GM18873 (cell line): ENCODE measurements around the gene ANK3.

Experiments used
- ATAC-seq: cut with Tn5 transposase; IDR thresholded peaks from one replicate; pipeline ENCODE4 v1.9.1; 2021; ENCODE audit warnings: mild to moderate bottlenecking, moderate library complexity, moderate number of reproducible peaks; ENCODE audit not compliant: unreplicated experiment, low FRiP score

ANK3 gene

DNA sequence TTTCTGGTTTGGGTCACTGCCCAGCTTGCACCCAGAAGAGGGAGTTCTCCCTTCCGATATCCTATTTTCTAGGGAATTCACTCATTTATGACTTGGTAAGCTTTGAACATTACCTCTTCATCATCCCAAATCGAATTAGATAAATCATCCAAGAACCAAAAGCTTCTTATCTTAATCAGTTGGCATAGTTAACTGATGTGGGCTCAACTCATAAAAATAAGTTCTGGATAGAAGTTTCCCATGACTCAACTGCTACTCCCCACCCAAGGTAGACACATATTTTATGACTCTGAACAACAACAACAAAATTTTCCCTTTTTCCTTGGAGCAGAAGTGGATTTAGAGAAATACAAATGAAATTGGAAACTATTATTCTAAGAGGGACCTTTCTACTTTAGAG lies 380.4 kb downstream of the ANK3 start:
- ATAC-seq, result no peak

DNA sequence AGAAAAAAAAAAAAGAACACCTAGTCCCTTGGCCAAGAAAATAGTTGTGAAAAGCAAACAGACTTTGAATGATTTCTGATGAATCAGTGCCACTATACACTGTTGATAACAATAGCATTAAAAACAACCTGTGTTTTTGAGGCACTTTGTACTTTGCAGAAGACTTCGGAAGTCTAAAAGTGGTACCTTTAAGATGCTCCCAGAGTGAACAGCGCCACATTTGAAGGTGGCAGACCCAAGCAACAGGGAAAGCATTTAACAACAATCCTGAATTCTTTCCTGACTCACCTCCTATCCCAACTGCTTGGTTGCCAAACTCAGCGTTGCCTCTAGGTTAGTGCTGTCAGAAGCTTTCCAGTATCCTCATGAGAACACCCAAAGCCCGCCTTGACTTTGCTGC lies 380.9 kb downstream of the ANK3 start:
- ATAC-seq, result no peak

DNA sequence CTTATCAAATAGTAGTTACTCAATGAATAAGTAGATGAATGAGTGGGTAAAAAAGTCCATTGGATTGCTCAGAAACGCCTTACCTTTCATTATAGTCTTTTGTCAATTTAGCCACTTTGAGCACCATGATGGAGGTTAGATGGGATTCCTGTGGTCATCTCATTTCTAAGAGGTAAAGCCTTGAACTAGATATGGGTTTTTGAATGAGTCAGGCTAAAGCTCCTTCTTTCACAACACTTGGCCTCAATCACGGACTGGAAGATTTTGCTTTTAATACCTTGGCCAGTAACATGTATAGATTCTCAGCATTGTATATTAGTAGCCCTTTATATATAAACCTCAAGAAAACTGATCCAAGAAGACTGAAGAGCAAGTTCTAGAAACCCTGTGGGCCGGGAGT lies 383.6 kb downstream of the ANK3 start:
- no peak for ATAC-seq

DNA sequence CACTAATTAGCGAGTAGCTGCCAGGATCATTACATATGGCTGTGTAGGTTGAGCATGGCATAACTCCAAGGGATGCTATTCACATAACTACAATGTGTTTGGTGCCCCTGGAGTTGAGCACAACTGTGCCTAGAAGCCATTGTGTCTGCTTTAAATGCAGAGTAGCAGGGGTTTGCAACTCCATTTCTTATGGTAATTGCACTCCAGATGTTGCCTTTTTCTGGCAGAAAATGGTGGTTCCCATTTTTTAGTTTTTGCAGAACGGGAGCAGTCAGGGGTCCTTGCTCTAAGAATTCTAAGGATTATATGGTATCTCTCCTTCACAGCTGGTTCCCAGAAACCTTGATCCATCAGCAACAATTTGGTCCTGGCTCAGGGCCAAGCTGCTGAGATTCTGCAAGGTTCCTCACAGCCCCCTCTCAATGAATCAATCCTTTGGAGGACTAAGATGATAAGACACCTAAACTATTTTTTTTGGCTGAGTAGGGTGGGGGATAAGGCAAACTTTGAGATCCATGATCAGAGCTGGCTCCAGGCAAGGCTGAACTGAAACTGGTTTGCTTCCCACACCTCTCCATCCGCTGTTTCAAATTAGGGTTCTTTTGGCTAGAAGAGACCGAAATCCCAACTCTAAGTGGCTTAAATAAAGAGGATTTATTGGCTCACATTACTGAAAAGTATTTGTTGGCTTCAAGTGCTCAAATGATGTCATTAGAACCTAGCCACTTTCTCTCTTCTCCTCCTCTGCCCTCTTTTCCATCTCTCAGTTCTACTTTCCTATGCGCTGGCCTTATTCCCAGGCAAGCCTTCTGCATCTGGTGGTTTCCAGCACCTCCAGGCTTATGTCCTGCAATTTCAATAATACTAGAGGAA lies 385.8 kb downstream of the ANK3 start:
- no peak for ATAC-seq

DNA sequence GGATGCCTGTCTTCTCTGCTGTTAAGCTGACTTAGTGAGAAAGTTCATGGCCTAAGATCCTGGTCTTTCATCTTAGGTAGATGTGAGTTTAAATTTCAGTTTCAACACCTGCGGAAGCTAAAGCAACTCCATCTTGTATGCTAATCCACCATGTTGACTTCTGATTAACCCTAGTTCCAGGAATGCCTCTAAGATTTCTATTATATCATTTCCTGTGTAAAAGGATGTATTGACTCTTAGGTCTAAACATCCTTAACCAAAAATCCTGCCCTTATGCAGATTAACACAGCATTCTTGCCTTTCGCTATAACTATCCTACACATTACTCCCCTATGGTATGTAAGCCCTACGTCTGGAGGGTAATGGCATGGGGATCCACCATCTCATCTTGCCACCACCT lies 388.9 kb downstream of the ANK3 start:
- ATAC-seq, result no peak

DNA sequence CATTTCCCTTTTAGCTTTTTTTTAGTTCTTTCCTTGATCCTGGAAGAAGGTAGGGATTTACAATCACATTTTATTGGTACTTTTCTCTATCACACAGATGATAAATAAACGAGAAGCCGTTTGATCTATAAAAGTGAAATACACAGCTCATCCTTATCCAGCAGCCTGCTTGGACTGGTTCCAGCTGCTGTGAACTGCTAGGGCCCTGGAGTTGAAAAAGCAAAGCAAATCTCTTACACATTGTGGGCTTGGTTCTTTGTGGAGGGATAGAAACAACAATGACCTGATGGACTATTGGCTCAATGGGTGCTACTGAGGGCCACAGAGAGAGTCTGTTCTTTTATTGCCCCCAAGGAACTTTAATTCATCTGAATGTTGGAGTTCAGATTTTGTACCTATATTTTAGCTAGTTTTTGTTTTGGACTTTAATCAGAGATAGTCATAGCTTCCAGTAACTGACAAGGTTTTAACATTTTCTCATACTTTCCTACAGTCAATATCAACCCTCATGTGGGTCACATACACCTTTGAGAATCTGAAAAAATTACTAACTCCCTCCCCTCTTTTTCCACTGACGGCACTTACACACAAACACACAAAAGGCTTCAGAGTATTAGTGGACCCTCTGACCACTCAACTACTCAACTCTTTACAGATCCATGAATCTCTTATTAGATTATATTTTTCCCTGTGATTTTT lies 391.7 kb downstream of the ANK3 start:
- ATAC-seq, result no peak

DNA sequence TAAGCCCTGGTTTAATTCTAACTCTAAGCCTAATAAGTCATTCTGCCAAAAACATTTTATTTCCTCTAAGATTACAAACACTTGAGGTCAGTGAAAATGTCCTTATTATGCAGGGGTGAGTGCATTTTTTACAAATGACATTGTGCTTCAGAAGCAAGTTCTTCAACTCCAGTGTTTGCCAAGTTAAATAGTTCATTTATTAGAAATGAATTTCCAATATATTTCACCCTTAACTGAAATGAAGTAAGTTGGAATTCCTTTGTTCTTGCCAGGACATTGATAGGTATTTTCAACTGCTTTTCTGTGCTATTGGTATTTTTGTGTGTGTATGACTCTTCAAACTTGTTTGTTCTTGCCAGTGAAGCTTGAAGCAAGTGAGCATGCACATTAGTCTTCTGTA lies 393.8 kb downstream of the ANK3 start:
- no peak for ATAC-seq

DNA sequence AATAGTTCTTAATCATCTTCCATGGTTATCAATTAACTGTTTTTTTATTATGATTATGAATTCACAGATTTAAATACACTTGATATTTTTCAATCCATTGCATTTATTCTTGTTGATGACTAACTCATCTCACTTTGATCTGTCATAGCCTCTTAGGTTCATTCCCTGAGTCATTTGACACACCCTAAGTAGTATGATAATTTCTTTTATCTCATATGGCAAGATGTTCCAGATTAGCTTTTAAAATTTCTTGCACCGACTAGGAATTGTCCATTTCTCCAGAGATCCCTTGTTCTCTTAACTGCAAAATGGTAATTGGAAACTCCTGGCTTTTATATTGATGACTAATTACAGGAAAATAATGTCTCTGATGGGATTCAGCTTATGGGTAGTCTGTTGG lies 395.7 kb downstream of the ANK3 start:
- no peak for ATAC-seq

DNA sequence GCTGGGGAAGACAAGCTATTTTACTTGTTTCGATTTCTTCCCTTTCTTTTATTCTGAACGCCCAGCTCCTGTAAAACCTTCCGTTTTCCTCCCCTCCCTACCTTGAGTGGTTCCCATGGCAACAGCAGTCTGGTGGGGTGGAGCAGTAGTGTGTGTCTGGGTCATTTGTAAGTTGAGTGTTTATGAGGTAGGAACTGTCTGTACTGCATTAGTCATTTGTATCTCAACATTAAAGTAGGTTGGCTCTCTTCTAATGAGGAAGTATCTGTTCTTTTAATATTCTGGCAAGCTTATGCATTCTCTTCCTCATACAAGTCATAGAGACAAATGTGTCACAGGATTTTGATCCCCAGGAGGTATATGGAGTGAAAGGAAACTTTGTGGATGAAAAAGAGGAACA lies 398.0 kb downstream of the ANK3 start:
- ATAC-seq, result no peak

DNA sequence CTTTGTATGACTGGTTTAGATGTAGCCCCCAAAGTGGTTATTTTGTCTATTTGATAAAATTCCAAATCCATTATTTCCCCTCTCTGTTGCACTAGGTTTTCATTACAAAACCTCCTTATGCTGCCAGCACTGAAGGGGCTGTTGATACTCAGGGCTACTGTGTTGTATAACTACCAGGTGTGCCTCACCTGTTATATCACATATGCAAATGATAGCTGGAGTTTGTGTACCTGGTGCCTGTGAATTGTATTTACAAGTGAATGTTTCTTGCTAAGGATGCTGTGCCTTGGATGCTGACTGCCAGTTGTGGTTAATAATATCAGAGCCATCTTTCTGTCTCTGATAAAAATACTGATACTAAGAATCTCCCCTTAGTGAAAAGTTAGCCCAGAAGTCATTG lies 398.6 kb downstream of the ANK3 start:
- ATAC-seq, result no peak

DNA sequence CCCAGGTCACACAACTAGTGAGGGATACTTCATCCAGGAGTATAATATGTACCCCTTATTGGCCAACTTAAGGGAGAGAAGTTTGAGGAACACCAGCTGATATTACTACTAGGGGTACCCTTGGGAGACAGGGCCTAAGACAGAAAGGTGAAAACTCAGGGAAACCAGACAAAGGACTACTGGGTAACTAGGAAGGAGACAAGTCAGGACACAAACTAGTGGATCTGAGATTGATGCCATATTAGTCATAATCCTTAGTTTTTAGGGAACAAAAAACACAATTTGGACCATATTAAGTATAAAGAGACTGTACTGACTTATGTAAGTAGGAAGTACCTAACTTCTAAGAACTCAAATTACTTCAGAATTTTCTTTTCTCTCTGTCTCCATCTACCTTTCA lies 404.0 kb downstream of the ANK3 start:
- no peak for ATAC-seq

DNA sequence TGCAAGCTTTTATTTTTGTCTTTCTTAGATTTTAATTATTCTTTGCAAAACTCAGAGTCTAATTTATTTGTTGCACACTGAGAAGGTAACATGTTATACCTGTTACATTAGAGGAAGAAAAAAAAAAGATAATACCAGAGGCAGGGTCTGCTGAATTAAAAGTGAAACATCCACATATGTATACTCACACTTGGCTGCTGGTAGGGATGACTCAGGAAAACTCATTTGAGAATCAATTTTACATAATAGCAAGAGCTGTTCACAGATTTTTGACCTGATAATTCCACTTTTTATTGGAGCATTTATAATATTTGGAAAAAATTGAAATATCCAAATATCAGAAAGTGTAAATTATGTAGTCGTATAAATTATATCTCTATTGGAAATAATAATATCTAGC lies 405.3 kb downstream of the ANK3 start:
- no peak for ATAC-seq

DNA sequence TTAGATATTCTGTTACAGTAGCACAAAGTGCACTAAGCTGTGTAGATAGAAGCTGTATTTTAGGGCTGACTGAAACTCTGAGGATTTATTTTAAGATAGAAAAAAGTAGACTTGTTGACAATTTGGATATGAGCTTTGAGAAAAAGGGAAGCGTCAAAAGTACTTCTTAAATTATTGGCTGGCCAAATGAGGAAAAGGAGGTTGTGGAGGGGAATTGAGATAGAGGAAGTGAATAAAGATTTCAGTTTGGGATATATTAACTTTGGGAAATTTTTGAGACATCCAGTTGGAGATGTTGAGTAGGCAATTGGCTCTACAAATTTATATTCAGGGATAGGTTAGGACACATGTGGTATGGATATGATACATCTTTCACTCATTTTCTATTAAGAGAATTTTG lies 409.3 kb downstream of the ANK3 start:
- ATAC-seq, result no peak

DNA sequence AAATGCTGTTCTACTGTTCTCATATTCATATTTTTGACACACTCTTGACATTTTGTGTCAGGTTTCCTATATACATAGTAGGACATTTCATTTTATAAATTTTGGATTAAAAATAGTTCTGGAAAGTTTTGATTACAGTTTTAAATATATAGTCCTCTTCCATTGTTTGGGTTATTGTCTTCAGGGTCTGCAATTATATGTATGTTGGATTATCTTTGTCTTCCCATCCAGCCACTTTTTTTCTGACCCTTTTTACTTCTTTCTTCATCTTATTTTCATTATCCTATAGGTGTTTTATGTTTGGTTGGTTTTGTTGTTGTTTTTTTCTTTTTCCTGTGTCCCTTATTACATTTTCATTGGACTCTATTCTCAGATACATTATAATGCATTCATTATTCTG lies 412.2 kb downstream of the ANK3 start:
- no peak for ATAC-seq

DNA sequence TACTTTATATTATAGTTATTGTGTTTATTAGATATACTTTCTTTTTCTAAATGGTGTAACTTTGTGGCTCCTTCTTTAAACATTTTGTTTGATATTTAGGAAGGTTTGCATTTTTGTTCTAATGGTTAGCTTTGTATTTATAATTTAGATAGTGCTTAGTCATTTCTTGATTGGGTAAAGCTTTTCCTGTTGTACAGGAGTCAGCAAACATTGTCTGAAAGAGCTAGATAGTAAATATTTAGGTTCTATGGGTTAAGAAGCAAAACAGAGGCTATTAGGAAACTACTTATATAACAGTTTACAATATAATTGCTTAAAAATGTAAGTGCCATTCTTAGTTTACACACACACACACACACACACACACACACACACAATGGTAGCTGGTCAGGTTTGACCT lies 412.8 kb downstream of the ANK3 start:
- no peak for ATAC-seq
